T-cell (primary cell): ENCODE data around the gene MAPK14. TPM values are rescaled to one million over a fixed set of nuclear protein-coding genes. Genes with fewer than 3 reads are reported as not detected.

Experiments used
- ATAC-seq, 4 experiments: fragments of 200-7000 bp in 3 of 4; fragments of 150-1000 bp in 1 of 4; cut with Tn5 transposase; replicated peaks in 1 of 4; 1 replicate in 3 of 4; 2 replicates in 1 of 4; pipeline ENCODE4 v1.10.0; 2021; ENCODE audit warnings: moderate library complexity in 3 of 4, mild to moderate bottlenecking in 2 of 4, moderate number of reproducible peaks in 1 of 4
- CTCF ChIA-PET, 2 donors: fragments of 300-600 bp; sonication (Branson Sonifier 250); formaldehyde crosslinking; loops; one replicate each; lab custom pipeline; 2022; ENCODE audit warnings: antibody characterized with exemption in 2 of 2; lab: Charles Lee
- POLR2A ChIA-PET, 2 donors: fragments of 300-600 bp; sonication (Branson Sonifier 250); formaldehyde crosslinking; loops; one replicate each; lab custom pipeline; 2022; ENCODE audit warnings: antibody characterized with exemption in 2 of 2; lab: Charles Lee
- DNase-seq, 35 experiments: peaks; one replicate each; pipeline versions ENCODE4 v3.0.0 to v3.0.0-alpha.2; 2013 to 2023
- H3K27ac ChIP-seq: one replicate; pipeline ENCODE4 v1.5.1; 2013; ENCODE audit warnings: low read length
- H3K27me3 ChIP-seq, 2 experiments: replicated peaks in 1 of 2; 1 replicate in 1 of 2; 2 replicates in 1 of 2; pipeline versions ENCODE4 v1.6.1 to v1.7.0; 2013; ENCODE audit warnings: low read length in 1 of 2, mixed read lengths in 1 of 2; ENCODE audit not compliant: control insufficient read depth in 2 of 2, insufficient read depth in 2 of 2; ENCODE audit errors: extremely low read depth in 1 of 2
- H3K36me3 ChIP-seq, 2 donors: 1 replicate in 1 of 2; 2 replicates in 1 of 2; pipeline versions ENCODE4 v1.6.1 to v1.7.0; 2013; ENCODE audit warnings: low read length in 1 of 2; ENCODE audit not compliant: control insufficient read depth in 2 of 2, insufficient read depth in 1 of 2; ENCODE audit errors: extremely low read depth in 1 of 2
- H3K4me1 ChIP-seq, 2 experiments: 1 replicate in 1 of 2; 2 replicates in 1 of 2; pipeline versions ENCODE4 v1.6.1 to v1.7.0; 2013; ENCODE audit warnings: low read length in 2 of 2, mixed read lengths in 1 of 2; ENCODE audit not compliant: insufficient read depth in 2 of 2, control insufficient read depth in 1 of 2; ENCODE audit errors: extremely low read depth in 1 of 2
- H3K4me3 ChIP-seq, 2 donors: 1 replicate in 1 of 2; 2 replicates in 1 of 2; pipeline versions ENCODE4 v1.5.1 to v1.7.0; 2013; ENCODE audit warnings: mild to moderate bottlenecking in 2 of 2, low read length in 1 of 2, moderate library complexity in 1 of 2; ENCODE audit not compliant: control insufficient read depth in 1 of 2; ENCODE audit errors: extremely low read depth in 1 of 2
- H3K9me3 ChIP-seq: 2 replicates; pipeline ENCODE4 v1.7.0; 2013
- H3K27ac Mint-ChIP-seq, 2 donors: one replicate each; pipeline ENCODE4 v1.8.0; 2020 to 2021; ENCODE audit warnings: mild to moderate bottlenecking in 2 of 2, mixed read lengths in 2 of 2
- H3K27me3 Mint-ChIP-seq, 2 donors: one replicate each; pipeline ENCODE4 v1.8.0; 2021 to 2022; ENCODE audit warnings: mixed read lengths in 2 of 2
- H3K36me3 Mint-ChIP-seq: one replicate; pipeline ENCODE4 v1.8.0; 2021; ENCODE audit warnings: mixed read lengths
- H3K4me1 Mint-ChIP-seq, 3 donors: one replicate each; pipeline ENCODE4 v1.8.0; 2020 to 2022; ENCODE audit warnings: mixed read lengths in 3 of 3, mild to moderate bottlenecking in 1 of 3
- H3K4me3 Mint-ChIP-seq, 3 donors: one replicate each; pipeline ENCODE4 v1.8.0; 2020 to 2022; ENCODE audit warnings: mild to moderate bottlenecking in 3 of 3, mixed read lengths in 3 of 3, moderate library complexity in 3 of 3
- H3K9me3 Mint-ChIP-seq, 3 donors: one replicate each; pipeline ENCODE4 v1.8.0; 2020 to 2022; ENCODE audit warnings: mixed read lengths in 3 of 3
- WGBS: methylation state at CpG from one replicate; pipeline ENCODE4 v1.1.5; 2013; ENCODE audit warnings: missing lambda C conversion rate; ENCODE audit not compliant: insufficient coverage; 5-methylcytosine and 5-hydroxymethylcytosine counted together
- total RNA-seq, 35 experiments: library from RNA in 6 of 35; stranded (reverse) in 6 of 35; fragments of 120-200 nt in 1 of 35; gene quantifications; one replicate each; pipeline versions ENCODE4 v1.2.1 to v1.2.4 and lab custom pipeline; 2013 to 2026

MAPK14 gene
- total RNA-seq, 5 donors from 2014 or later (not counting 1 experiment from before 2014, with no cell fraction given), result 49.3 to 64.5 (median 60.3) TPM

GRCh38 chr6:36000451-36000850 is 27.2 kb upstream of the MAPK14 start:
- DNase-seq, result no peak

DNA sequence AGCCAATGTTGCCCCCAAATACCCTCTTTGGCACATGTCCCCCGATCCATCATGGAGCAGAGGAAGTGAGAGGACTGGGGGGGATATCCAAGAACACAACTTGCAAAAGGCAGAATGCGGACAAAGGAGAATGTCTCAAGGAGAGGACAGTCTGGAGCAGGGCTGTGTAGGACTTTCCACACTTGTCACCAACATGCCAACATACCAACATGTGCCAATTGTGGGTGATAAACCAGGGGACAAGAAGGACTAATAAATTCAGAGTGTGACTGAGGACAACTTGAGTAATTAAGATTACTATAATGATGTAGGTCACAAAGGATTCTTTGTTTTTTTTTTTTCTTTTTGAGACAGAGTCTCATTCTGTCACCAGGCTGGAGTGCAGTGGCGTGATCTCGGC is 11.9 kb upstream of the MAPK14 start:
- ATAC-seq (no peak), DNase-seq (no peak)
- Mint-ChIP-seq H3K9me3 (no peaks in the 10 kb centered on the region), H3K27me3 (peaks cover 9 to 11% of the 10 kb centered on the region in 2 donors), H3K36me3 (no peaks in the 10 kb centered on the region), H3K4me1 (no peaks in the 10 kb centered on the region), H3K4me3 (no peak overlapping the region), H3K27ac (no peak overlapping the region)
- H3K27me3 ChIP-seq, result peaks cover 0 to 14% of the 10 kb centered on the region in 2 experiments
- no peaks in the 10 kb centered on the region for H3K4me1 ChIP-seq
- WGBS, result 90% methylated on average over 2 of the region's 4 CpGs
- no peak overlapping the region for H3K27ac ChIP-seq
- ChIA-PET POLR2A (interaction anchor here in 1 of 2 donors (0.6 kb wide), 1 partner anchor 74 kb away, joined by 3 read pairs; no protein-coding TSS in a partner anchor), CTCF (no interaction called here)
- H3K4me3 ChIP-seq, result no peak overlapping the region
- no peaks in the 10 kb centered on the region for H3K36me3 ChIP-seq
- no peaks in the 10 kb centered on the region for H3K9me3 ChIP-seq

More at GRCh38 chr6:36000451-36000850, 27.2 kb upstream of the MAPK14 start:
- Histone ChIP-seq H3K9me3 (no peaks in the 10 kb centered on the region), H3K4me1 (no peaks in the 10 kb centered on the region), H3K27ac (no peak overlapping the region), H3K4me3 (no peak overlapping the region), H3K36me3 (no peaks in the 10 kb centered on the region), H3K27me3 (peaks cover 0 to 9% of the 10 kb centered on the region in 2 experiments)
- ChIA-PET POLR2A (interaction anchor here in 1 of 2 donors (0.6 kb wide), 1 partner anchor 24 kb away, joined by 3 read pairs; the partner anchor contains the start of gene SLC26A8), CTCF (no interaction called here)
- WGBS, result no CpG with 5 or more reads among the region's 1 CpG
- H3K27me3 Mint-ChIP-seq, result peaks cover 2 to 4% of the 10 kb centered on the region in 2 donors
- H3K36me3 Mint-ChIP-seq, result no peaks in the 10 kb centered on the region
- H3K4me3 Mint-ChIP-seq, result no peak overlapping the region
- no peaks in the 10 kb centered on the region for H3K9me3 Mint-ChIP-seq
- H3K4me1 Mint-ChIP-seq, result no peaks in the 10 kb centered on the region
- H3K27ac Mint-ChIP-seq, result no peak overlapping the region
- no peak for ATAC-seq

GRCh38 chr6:36018339-36018738 is 9.3 kb upstream of the MAPK14 start:
- no peaks in the 10 kb centered on the region for H3K36me3 ChIP-seq
- H3K27ac Mint-ChIP-seq, result no peak overlapping the region
- H3K4me3 Mint-ChIP-seq, result no peak overlapping the region
- no peak for DNase-seq
- ChIA-PET POLR2A (no interaction called here), CTCF (no interaction called here)
- H3K9me3 ChIP-seq, result no peaks in the 10 kb centered on the region
- no peak overlapping the region for H3K4me3 ChIP-seq
- no peaks in the 10 kb centered on the region for H3K36me3 Mint-ChIP-seq
- WGBS, result no CpG with 5 or more reads among the region's 2 CpGs
- H3K4me1 ChIP-seq, result no peaks in the 10 kb centered on the region
- no peak for ATAC-seq
- no peaks in the 10 kb centered on the region for H3K4me1 Mint-ChIP-seq
- no peak overlapping the region for H3K27ac ChIP-seq
- peaks cover 0 to 12% of the 10 kb centered on the region in 2 experiments for H3K27me3 ChIP-seq
- H3K27me3 Mint-ChIP-seq, result peaks cover 13 to 16% of the 10 kb centered on the region in 2 donors
- H3K9me3 Mint-ChIP-seq, result no peaks in the 10 kb centered on the region

DNA sequence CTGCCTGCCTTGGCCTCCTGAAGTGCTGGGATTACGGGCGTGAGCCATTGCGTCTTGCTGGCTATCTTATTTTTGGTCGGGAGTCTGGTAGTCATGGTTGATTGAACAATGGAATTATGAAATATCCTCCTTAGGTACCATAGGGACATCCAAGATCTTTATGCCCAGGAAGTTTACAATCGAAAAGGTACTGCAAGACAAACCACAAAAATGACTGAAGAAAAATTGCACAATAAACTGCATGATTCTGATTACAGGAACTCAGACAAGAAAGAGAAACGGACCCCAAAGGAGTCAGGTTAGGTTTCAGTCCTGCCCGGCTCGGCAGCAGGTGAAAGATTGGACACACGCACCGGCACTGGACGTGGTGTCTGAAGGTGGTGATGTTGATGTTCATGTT is 8.4 kb upstream of the MAPK14 start:
- Histone ChIP-seq H3K27me3 (peaks cover 0 to 17% of the 10 kb centered on the region in 2 experiments), H3K36me3 (no peaks in the 10 kb centered on the region), H3K9me3 (no peaks in the 10 kb centered on the region), H3K4me1 (no peaks in the 10 kb centered on the region), H3K4me3 (no peak overlapping the region), H3K27ac (no peak overlapping the region)
- Mint-ChIP-seq H3K36me3 (no peaks in the 10 kb centered on the region), H3K4me3 (no peak overlapping the region), H3K27ac (no peak overlapping the region), H3K9me3 (no peaks in the 10 kb centered on the region), H3K4me1 (peaks cover 0 to 6% (median 5%) of the 10 kb centered on the region in 3 donors), H3K27me3 (peaks cover 16 to 20% of the 10 kb centered on the region in 2 donors)
- 93% methylated on average over 7 of the region's 11 CpGs for WGBS
- ChIA-PET POLR2A (no interaction called here), CTCF (no interaction called here)
- no peak for DNase-seq
- no peak for ATAC-seq

- Histone ChIP-seq H3K4me1 (peaks cover 0 to 4% of the 10 kb centered on the region in 2 experiments), H3K27me3 (peaks cover 0 to 21% of the 10 kb centered on the region in 2 experiments), H3K9me3 (no peaks in the 10 kb centered on the region), H3K4me3 (no peak overlapping the region), H3K36me3 (no peaks in the 10 kb centered on the region), H3K27ac (no peak overlapping the region)
- 38% methylated on average over 1 of the region's 1 CpG for WGBS
- POLR2A ChIA-PET, result no interaction called here
- no peak overlapping the region for H3K27ac Mint-ChIP-seq
- no peaks in the 10 kb centered on the region for H3K36me3 Mint-ChIP-seq
- H3K4me1 Mint-ChIP-seq, result peaks cover 0 to 6% (median 5%) of the 10 kb centered on the region in 3 donors
- H3K9me3 Mint-ChIP-seq, result no peaks in the 10 kb centered on the region
- no peak for DNase-seq
- CTCF ChIA-PET, result no interaction called here
- no peak for ATAC-seq
- peaks cover 18 to 25% of the 10 kb centered on the region in 2 donors for H3K27me3 Mint-ChIP-seq
- no peak overlapping the region for H3K4me3 Mint-ChIP-seq
Measured at GRCh38 chr6:36020154-36020553, 7.5 kb upstream of the MAPK14 start.

GRCh38 chr6:36023996-36024795 is 3.4 kb upstream of the MAPK14 start, which contains the start of gene SLC26A8:
TSS of gene SLC26A8 (minus strand) at chr6:36024641. CDS start at chr6:36019707, 4,934 bp downstream.
- H3K4me3 Mint-ChIP-seq, result peak within 1 kb of the TSS in 1 of 3 donors; percentile 50

More at GRCh38 chr6:36023996-36024795, 3.4 kb upstream of the MAPK14 start, which contains the start of gene SLC26A8:
- ChIA-PET POLR2A (interaction anchor here in 1 of 2 donors (0.6 kb wide), 2 partner anchors 24 to 1208 kb away, joined by 3 read pairs; no protein-coding TSS in a partner anchor), CTCF (interaction anchor here (0.5 to 0.7 kb wide), 3 partner anchors 70 to 411 kb away, joined by 3 to 5 read pairs (median 3); no protein-coding TSS in a partner anchor)
- Histone ChIP-seq H3K27me3 (peaks cover 0 to 17% of the 10 kb centered on the region in 2 experiments), H3K4me3 (no peak within 1 kb of the TSS), H3K4me1 (peaks cover 0 to 9% of the 10 kb centered on the region in 2 experiments), H3K9me3 (no peaks in the 10 kb centered on the region), H3K27ac (no peak within 1 kb of the TSS), H3K36me3 (no peaks in the 10 kb centered on the region)
- peaks cover 9 to 13% (median 13%) of the 10 kb centered on the region in 3 donors for H3K4me1 Mint-ChIP-seq
- DNase-seq (no peak), ATAC-seq (no peak)
- no peaks in the 10 kb centered on the region for H3K9me3 Mint-ChIP-seq
- H3K36me3 Mint-ChIP-seq, result no peaks in the 10 kb centered on the region
- 29% methylated on average over 40 of the region's 44 CpGs for WGBS
- no peak within 1 kb of the TSS for H3K27ac Mint-ChIP-seq
- H3K27me3 Mint-ChIP-seq, result peaks cover 20 to 26% of the 10 kb centered on the region in 2 donors
